22Rv1 (cell line): Measurements from ENCODE around the gene LSMEM2.

Experiments
- H3K27ac ChIP-seq: fragments of 450-650 bp; 2 replicates; pipeline ENCODE4 v1.5.1; 2017
- CTCF ChIP-seq: fragments of 450-650 bp; IDR thresholded peaks from 2 replicates; pipeline ENCODE4 v1.5.1; 2017; ENCODE audit warnings: mild to moderate bottlenecking
- ZFX ChIP-seq: fragments of 450-650 bp; IDR thresholded peaks from 2 replicates; pipeline ENCODE4 v1.6.1; 2017; ENCODE audit warnings: antibody characterized with exemption, borderline replicate concordance

Gene LSMEM2

GRCh38 chr3:50264964-50265485 lies 13.9 kb upstream of the LSMEM2 start:
- TF ChIP-seq ZFX: no peak
- no peak for TF ChIP-seq CTCF
- peak overlapping the region; percentile 73; the same call in 1 of the 2 replicates for H3K27ac ChIP-seq

DNA sequence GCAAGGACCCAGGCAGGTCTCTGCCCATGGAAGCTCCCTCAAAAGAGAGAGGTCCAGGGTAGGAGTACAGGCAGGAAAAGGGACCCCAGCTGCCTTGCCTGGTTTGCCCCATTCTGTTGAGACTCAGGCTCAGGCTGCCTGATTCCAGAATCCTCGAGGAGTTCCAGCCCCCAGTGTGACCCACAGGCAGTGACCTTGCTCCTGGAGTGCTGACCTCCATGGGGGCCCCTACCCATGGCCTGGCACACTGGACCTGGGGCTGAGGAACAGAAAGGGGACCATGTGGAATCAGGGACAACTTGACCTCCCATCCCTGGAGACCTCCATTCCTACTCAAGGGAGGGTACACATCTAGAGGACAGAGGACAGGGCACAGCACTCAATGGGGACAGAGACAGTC lies 13.3 kb upstream of the LSMEM2 start:
- TF ChIP-seq ZFX: no peak
- no peak for TF ChIP-seq CTCF
- H3K27ac ChIP-seq: peak overlapping the region; percentile 73

- peak overlapping the region; percentile 73 for H3K27ac ChIP-seq
- no peak for TF ChIP-seq ZFX
- no peak for TF ChIP-seq CTCF
Measured at GRCh38 chr3:50266017-50266416, 12.9 kb upstream of the LSMEM2 start.

DNA sequence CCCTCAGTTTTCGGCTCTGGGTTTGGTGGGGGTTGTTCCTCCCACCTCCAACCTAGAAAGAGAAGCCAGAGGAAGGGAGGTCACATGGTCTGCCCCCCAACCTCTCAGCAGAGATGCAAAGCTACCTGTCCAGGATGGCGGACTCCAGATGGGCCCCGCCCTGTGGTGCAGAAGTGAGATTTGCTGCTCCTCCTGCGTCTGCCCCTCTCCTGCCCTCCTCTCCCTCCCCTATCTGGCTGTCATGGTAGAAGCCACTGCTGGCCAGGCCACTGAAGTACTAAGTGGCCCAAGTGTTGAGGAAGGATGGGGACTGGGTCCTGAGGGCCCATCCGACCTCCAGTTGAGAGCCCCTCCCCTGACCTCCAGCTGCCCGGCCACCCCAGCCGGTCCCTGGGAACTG lies 12.1 kb upstream of the LSMEM2 start:
- TF ChIP-seq CTCF (no peak), ZFX (no peak)
- H3K27ac ChIP-seq: peak overlapping the region; percentile 73

GRCh38 chr3:50267280-50267913 lies 11.5 kb upstream of the LSMEM2 start:
- H3K27ac ChIP-seq: peak overlapping the region; percentile 73
- no peak for TF ChIP-seq CTCF
- no peak for TF ChIP-seq ZFX

DNA sequence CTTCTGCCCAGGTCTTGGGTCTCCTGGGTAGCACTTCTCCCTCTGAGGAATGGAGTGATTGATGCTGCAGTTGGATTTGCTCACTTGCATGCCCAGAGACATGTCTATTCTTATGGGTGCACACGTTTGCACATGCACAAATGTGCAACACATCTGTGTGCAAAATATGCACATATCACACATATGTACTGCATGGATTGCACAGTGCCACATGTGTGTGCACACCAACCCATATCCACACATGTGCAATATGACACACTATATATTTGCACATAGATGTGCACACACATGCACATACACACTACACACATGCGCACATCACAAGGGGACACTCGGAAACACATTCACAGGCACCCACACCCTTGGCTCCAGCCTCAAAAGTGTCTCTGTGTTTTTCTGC lies 10.6 kb upstream of the LSMEM2 start:
- H3K27ac ChIP-seq: peak overlapping the region; percentile 73
- TF ChIP-seq ZFX (no peak), CTCF (no peak)

GRCh38 chr3:50268703-50269451 lies 10.0 kb upstream of the LSMEM2 start, which contains the start of gene SEMA3B:
TSS of gene SEMA3B (plus strand) at chr3:50269147. CDS start at chr3:50269241, 94 bp downstream.
- no peak for TF ChIP-seq CTCF
- TF ChIP-seq ZFX: no peak
- H3K27ac ChIP-seq: peak within 1 kb of the TSS; percentile 73
